ENCODE results near the gene MTERF4.

The MTERF4 gene

GRCh38 chr2:241068136-241068941 lies 33.7 kb downstream of the MTERF4 start:
- no peak for DNase-seq

- no peak for DNase-seq
Observed at GRCh38 chr2:241067501-241068135, 34.5 kb downstream of the MTERF4 start.

DNA sequence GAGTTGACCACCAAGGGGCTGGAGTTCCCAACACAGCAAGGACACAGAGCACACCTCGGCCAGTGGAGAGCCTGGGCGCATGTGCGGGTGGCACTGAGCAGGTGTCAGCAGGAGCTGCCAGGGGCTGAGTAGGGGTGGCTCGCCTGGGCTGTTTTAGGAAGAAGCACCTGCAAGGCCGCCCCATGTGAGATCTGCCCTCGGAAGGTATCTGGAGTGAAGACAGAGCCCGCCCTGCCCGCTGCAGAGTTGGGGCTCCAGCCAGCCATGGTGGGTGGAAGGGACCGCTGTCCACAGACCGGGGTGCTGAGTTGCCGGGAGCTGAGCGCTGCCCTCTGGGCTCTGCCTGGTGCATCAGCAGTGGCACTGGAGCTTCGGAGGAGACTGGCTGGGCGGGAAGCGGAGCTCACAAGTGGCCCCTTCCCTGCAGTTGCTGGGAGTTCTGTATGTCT lies 35.2 kb downstream of the MTERF4 start:
- DNase-seq = no peak

GRCh38 chr2:241066171-241066892 lies 35.8 kb downstream of the MTERF4 start:
- no peak for DNase-seq

GRCh38 chr2:241065355-241065803 lies 36.7 kb downstream of the MTERF4 start:
- DNase-seq = no peak

- no peak for DNase-seq
Observed at GRCh38 chr2:241064802-241065354, 37.2 kb downstream of the MTERF4 start.

DNA sequence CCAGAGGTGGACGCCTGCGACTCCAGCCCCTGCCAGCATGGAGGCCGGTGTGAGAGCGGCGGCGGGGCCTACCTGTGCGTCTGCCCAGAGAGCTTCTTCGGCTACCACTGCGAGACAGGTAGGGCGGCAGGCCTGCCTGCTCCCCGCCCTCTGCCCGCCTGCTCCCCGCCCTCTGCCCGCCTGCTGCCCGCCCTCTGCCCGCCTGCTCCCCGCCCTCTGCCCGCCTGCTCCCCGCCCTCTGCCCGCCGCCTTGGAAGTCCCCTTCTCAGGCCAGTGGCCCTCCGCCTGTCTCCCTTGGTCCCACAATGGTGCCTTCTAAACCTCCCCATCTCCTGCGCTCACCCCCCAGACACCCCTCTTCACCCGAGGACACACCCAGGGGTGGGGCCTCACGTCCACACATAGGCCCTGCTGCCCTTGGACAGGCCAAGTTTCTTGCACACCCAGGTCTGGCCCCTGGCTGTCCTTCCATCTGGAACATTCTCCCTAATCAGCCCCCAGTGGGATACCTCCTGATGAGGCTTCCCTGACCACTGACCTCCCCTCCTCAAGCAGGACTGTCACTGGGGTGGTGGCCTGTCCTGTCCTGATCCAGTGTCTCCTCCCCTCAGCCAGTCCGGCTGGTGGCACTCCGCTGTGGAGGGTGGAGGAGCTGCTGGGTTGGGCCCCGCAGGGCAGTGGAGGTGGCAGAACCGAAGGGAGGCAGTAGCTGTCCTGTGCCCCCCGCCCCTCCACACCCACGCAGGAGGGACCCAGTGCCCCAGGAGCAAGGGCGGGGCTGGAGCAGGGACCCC lies 37.9 kb downstream of the MTERF4 start:
- peak; percentile 24 for DNase-seq

DNA sequence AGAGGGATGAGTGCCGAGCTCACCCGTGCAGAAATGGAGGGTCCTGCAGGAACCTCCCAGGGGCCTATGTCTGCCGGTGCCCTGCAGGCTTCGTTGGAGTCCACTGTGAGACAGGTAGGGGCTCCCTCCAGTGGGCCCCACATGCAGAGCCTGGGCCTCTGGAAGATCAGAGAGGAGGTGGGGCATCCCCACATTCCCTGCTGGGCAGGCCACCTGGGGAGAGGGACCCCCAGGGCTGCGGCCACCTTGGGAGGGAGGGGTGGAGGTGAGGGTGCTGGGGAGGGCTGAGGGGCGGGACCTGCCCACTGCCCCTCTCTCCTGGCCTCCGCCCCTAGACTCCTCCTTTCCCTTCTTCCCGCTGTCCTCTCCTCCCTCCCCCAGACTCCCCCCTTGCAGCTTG lies 38.5 kb downstream of the MTERF4 start:
- DNase-seq = no peak

GRCh38 chr2:241063093-241063551 lies 39.0 kb downstream of the MTERF4 start:
- no peak for DNase-seq

- DNase-seq = no peak
Observed at GRCh38 chr2:241062389-241063092, 39.5 kb downstream of the MTERF4 start.

DNA sequence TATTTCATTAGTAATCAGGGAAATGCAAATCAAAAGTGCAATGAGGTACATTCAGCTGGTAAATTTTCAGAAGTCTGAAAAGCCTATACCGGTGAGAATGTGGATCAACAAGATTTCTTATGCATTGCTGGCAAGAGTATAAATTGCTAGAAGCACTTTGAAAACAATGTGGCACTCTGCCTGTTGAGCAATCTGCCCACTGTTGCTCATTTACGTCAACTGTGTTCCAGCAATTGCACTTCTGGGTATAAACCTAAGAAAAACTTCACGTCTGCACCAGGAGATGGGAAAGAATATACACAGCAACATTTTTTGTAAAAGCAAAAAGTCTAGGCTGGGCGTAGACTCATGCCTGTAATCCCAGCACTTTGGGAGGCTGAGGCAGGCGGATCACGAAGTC lies 40.8 kb downstream of the MTERF4 start:
- no peak for DNase-seq

DNA sequence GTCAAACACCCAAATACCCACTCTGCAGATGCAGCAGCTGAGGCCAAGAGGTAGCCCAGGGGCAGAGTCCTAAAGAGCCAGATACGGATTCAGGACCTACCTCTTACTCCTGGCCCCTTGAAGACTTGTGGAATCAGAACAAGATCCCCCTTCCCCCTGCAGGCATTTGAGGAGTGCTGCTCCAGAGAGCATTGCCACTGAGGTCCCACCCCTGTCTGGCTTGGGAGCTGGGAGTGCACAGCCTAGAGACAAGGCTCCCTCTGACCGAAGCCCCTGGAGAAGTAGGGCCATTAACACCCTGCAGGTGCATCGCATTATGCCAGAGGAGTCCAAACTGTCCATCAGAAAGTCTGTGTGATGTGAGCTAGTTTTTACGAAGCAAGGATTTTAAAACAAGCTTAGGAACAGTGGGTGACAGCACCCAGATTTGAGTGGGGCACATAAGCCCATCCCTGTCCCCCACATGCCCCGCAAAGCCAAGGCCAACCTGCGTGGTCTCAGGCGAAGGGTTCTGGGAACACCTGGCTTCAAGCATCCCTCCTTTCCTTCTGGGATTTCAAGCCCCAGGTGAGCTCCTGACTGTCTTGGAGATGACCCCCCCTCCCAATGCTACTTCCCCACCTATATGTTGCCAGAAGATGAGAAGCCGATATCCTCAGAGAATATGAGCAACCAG lies 48.4 kb downstream of the MTERF4 start:
- no peak for DNase-seq

- DNase-seq = no peak
Observed at GRCh38 chr2:241052677-241053360, 49.3 kb downstream of the MTERF4 start.

DNA sequence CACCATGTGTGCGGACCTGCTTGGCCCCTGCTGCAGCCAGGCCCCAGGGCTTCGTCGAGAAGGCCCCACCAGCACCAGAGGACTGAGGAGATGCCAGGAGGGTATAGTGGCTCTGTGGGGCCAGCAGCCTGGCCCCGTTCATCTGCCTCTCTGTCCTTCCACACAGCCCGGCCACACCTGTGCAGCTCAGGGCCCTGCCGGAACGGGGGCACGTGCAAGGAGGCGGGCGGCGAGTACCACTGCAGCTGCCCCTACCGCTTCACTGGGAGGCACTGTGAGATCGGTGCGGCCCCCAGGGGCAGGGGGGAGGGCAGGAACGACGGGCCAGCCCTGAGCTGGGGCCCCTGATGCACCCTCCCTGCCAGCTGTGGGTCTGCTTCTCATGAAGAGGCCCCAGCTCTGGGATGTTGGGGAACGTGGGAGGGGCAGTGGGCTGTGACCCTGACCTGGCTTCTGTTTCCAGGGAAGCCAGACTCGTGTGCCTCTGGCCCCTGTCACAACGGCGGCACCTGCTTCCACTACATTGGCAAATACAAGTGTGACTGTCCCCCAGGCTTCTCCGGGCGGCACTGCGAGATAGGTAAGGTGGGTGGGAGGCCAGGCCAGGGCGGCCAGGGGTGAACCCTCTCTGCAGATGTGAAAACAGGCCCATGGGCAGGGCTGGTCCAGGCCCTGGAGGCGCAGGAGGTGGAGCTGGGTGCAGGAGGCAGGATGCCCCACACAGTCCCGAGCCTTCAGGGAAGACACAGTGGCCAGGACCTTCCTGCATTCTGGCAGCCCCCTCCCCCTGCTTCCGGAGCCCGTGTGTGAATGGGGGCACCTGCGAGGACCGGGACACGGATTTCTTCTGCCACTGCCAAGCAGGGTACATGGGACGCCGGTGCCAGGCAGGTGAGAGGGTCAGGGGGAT lies 50.3 kb downstream of the MTERF4 start:
- no peak for DNase-seq

DNA sequence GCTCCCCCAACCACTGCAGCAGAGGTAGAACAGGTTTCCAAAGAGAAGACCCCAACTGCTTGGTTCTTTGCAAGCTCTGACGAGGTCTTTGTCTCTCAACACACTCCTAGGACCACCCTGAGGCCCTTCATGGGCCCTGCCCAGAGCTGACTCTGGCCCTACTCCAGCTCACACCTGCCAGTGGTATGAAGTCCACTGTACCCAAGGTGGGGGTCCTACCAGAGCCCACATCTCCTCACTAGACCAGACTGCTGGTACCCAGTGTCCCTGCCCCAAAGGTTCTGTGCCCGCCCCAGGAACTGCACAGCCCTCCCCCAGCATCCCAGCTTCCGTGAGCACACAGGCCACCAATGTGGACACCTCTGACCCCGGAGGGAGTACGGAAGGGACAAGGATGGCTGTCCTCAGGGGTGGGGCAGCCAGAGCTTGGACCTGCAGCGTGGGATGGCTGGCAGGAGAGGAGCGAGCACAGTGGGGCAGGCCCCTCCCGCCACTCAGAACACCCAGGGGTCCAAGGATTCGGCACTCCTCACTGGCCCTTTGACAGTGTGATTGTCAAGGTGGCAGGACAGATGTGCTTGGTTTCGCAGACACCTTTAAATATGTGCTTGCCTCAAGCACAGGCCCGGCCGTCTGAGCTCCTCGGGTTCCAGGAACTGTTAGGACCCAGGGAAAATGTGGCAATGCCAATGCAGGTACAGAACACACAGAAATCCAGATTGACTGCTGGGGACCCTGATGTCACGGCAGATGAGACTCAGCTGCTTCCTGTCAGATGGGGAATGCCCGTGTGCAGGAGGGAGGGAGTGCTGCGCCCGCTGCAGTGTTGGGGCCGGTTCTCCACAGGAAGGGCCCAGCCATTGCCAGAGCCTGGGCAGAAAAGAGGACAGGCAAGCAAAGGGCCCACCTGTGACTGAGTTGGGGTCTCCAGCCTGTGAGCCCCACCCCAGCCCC lies 51.2 kb downstream of the MTERF4 start:
- no peak for DNase-seq

DNA sequence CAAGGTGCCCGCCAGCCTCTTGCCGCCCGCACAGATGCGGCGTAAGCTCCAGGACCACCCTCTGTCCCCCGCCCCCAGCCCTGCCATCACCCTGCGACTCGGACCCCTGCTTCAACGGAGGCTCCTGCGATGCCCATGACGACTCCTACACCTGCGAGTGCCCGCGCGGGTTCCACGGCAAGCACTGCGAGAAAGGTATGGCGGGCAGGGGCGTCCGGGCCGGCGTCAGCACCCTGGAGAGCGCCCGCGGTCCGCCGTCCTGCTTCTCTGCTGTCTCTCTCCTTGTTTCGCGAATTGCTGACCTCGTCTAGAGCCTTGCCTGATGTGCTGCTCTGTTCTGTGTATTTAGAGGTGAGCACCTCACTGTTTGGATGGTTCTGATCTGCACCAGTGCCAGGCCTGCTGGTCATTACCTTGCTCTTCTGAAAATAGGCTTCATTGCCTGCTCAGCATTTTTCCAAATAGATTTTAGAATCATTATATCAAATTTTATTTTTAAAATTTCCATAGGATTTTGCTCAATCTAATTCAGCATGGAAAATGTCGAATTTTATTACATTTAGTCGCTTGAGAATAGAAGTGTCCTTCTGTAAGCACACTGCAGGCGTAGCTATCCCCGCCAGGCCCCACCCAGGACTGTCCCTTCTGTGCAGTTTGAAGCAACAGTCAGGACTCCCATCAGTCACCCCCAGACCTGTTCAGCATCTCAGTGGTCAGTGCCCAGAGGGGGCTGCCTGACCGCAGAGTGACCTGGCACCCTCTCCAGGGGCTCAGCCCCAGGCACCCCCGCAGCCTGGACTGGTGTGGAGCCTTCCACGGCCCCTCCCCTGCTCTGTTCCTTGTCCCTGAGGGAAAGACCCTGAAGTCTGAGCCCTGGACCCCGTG lies 52.1 kb downstream of the MTERF4 start:
- no peak for DNase-seq

DNA sequence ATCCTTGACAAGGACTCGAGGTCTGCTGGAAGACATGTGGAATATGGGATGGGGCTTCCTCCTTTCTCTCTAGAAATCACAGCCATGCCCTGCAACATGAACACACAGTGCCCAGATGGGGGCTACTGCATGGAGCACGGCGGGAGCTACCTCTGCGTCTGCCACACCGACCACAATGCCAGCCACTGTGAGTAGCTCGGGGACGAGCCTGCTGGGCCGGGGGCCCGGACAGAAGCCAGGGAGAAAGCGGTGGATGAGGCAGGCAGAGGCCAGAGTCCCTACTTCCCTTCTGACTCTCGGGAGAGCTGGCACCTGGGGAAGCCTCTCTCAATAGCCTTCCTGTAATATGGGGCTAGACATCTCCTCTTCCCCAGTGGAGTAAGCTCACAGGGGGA lies 53.1 kb downstream of the MTERF4 start:
- DNase-seq = no peak
